GM21447 (cell line): ENCODE results near the gene ZNF423.

Experiments used
- ATAC-seq: cut with Tn5 transposase; IDR thresholded peaks from one replicate; pipeline ENCODE4 v1.9.1; 2021; ENCODE audit not compliant: unreplicated experiment

Gene ZNF423

GRCh38 chr16:49454426-49455180, 401.3 kb downstream of the ZNF423 start:
- ATAC-seq, result no peak

GRCh38 chr16:49453983-49454382, 401.9 kb downstream of the ZNF423 start:
- no peak for ATAC-seq

DNA sequence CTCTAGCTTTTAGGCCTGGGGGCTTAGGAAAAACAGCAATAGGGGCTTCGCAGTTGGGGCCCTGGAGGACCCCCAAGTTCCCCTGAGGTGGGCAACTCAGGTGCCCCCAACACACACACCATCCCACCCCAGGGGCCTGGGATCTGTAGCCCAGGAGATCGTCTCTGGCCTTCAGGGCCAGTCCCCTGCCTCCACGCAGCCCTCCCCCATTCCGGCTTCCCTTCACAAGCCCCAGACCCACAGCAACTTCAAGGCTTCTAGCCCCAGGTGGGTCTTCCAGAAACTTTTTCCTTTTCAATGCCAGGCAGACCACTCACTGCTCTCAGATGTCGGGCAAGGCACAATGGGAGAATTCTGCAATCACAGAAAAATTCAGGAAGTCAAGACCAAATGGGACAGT, 402.9 kb downstream of the ZNF423 start:
- no peak for ATAC-seq

DNA sequence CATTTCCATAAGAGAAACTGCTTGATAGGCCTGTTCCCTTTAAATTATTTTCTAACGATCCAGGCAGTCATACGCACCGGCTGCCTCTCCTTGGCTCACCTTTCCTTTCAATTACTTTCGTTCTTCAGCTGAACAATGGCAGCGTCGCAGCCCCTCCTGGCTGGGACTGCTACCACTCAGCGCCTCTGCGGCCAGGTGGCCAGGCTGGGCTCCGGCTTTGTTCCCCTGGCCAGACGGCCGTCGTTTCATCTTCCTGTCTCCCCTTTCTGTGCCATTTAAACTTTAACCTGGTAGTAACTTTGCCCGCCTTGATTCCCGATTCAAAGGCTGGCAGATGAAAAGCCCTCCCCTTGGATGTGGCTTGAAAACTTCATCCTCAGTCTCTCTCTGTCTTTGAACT, 403.3 kb downstream of the ZNF423 start:
- ATAC-seq, result no peak

DNA sequence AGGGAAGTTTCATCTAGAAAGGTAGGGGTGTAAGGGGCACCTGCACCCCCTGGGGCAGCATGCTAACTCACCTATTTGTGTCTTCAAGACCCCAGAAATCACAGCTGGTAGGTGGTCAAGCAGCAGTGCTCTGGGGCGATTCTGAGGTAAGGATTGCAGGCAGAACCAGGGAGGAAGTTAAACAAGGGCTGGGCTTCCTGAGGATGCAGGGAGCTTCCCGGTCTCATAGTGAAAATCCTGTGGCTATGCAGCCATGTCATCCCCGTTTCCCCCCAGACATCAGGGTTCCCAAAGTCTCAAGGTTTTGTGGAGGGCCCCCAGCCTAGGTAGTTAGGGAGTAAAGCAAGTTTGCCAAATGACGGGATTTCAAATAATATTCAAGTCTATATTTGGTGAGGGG, 403.8 kb downstream of the ZNF423 start:
- ATAC-seq, result no peak

DNA sequence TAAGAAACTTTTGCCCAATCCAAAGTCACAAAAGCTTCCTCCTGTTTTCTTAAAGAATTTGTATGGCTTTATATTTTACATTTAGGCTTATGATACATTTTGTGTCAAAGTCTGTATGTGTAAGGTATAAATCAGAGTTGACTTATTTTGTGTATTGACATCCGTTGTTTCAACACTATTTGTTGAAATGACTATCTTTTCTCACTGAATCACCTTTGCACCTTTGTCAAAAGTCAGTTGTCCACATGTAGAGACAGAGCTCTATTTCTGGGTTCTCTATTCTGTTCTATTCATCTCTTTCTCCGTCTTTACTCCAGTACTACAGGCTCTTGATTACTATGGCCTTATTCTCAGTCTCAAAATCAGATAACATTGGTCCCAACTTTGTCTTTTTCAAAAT, 409.1 kb downstream of the ZNF423 start:
- ATAC-seq, result no peak

DNA sequence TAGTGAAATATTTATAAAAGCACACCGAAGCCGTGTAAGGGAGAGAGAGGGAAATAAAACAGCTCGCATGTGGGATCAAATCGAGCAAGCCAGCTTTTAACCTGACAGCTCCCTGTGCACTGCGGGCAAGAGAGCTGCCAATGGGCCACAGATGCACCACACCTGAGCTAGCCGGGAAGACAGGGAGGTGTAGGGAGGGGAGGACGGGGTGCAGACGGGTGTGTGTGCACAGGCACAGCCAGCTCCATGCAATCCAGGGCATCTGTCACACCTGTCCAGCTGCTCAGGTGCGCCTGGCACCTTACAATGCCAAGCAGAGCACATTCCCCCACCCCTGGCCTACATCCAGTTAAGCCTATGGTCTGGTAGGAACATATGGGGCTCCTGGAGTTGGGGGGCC, 412.3 kb downstream of the ZNF423 start:
- ATAC-seq, result no peak

- ATAC-seq, result no peak
These were observed 413.1 kb downstream of the ZNF423 start for GRCh38 chr16:49442805-49443204.

DNA sequence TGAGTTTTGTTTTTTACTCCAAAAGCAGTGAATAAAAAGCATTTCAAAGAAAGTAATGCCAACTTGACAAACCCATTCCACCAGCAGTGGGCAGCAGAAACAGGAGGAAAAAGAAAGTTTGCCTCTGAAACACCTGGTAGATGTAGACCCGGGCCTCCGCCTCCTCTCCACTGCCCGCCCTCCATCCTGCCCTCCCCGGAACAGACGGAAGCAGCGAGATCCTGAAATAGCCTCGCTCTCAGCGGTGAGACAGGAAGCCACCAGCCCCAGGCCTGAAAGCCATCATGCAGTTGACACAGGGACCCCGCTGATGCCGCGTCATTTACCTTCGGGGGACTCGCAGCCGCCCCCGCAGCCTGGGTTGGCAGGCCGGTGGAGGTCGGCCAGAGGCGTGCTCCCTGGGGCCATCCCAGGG, 414.5 kb downstream of the ZNF423 start:
- peak; percentile 98 for ATAC-seq

- no peak for ATAC-seq
These were observed 415.5 kb downstream of the ZNF423 start for GRCh38 chr16:49440156-49441065.

GRCh38 chr16:49439676-49440075, 416.2 kb downstream of the ZNF423 start:
- no peak for ATAC-seq

GRCh38 chr16:49439050-49439449, 416.9 kb downstream of the ZNF423 start:
- no peak for ATAC-seq
